ENCODE measurements around the gene CEP250.

- no peak for TF ChIP-seq EZH2 (IDR thresholded peaks at IDR 0.05; ENCODE audit: low read length, unreplicated experiment)
- TF ChIP-seq, protein P1, sequence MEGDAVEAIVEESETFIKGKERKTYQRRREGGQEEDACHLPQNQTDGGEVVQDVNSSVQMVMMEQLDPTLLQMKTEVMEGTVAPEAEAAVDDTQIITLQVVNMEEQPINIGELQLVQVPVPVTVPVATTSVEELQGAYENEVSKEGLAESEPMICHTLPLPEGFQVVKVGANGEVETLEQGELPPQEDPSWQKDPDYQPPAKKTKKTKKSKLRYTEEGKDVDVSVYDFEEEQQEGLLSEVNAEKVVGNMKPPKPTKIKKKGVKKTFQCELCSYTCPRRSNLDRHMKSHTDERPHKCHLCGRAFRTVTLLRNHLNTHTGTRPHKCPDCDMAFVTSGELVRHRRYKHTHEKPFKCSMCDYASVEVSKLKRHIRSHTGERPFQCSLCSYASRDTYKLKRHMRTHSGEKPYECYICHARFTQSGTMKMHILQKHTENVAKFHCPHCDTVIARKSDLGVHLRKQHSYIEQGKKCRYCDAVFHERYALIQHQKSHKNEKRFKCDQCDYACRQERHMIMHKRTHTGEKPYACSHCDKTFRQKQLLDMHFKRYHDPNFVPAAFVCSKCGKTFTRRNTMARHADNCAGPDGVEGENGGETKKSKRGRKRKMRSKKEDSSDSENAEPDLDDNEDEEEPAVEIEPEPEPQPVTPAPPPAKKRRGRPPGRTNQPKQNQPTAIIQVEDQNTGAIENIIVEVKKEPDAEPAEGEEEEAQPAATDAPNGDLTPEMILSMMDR (conservative IDR thresholded peaks at IDR 0.05; ENCODE audit: low read depth, low read length) = peak; percentile 63
Measured at GRCh38 chr20:35561268-35561667, 105.9 kb downstream of the CEP250 start.
